ENCODE data around the gene BACH2.

DNA sequence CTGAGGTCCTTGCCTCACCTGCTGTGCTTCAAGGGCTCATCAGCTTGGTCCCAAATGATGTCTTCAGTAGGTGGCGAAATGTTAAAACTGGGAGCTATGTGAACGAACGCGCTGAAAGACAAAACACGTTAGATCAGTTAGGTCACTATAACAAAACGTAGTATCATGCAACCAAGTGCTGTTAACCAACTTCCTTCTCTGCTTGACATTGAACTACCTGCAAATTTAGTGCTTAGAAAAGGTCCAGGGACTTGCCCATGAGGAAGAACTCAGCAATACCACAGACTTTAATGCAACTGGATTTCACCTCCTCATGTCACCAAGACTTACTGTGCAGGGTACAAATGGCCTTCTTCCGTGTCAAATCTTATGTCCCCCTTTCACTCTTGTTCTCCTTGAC lies 24.8 kb downstream of the BACH2 start:
- TF ChIP-seq EZH2phosphoT487 (IDR thresholded peaks at IDR 0.05; ENCODE audit: insufficient read depth, low read depth) (no peak), EZH2 (IDR thresholded peaks at IDR 0.05; ENCODE audit: insufficient read depth, poor library complexity, severe bottlenecking) (no peak)

Measured in GM23248 (cell line).